Fibroblast of pulmonary artery (primary cell): ENCODE results near the gene APEX1.
"Not testable (repeated sequence)": the region's sequence is repeated elsewhere in the genome, so short reads cannot be mapped to it uniquely, and the experiment has no call there.

Experiments used
- DNase-seq: peaks from one replicate; pipeline ENCODE4 v3.0.0-alpha.2; 2010; ENCODE audit warnings: low read depth
- H3K4me3 ChIP-seq: replicated peaks from 2 replicates; pipeline ENCODE4 v1.5.1; 2011; ENCODE audit warnings: low read depth, mild to moderate bottlenecking, control low read depth, low read length, moderate library complexity
- TF ChIP-seq, protein P1 (sequence below): IDR thresholded peaks from 2 replicates; pipeline ENCODE4 v1.5.1; 2011; ENCODE audit warnings: mild to moderate bottlenecking, control low read depth, low read length, inconsistent platforms; ENCODE audit errors: missing control alignments

APEX1 gene

GRCh38 chr14:20436363-20436755 lies 18.7 kb upstream of the APEX1 start:
- TF ChIP-seq, protein P1, sequence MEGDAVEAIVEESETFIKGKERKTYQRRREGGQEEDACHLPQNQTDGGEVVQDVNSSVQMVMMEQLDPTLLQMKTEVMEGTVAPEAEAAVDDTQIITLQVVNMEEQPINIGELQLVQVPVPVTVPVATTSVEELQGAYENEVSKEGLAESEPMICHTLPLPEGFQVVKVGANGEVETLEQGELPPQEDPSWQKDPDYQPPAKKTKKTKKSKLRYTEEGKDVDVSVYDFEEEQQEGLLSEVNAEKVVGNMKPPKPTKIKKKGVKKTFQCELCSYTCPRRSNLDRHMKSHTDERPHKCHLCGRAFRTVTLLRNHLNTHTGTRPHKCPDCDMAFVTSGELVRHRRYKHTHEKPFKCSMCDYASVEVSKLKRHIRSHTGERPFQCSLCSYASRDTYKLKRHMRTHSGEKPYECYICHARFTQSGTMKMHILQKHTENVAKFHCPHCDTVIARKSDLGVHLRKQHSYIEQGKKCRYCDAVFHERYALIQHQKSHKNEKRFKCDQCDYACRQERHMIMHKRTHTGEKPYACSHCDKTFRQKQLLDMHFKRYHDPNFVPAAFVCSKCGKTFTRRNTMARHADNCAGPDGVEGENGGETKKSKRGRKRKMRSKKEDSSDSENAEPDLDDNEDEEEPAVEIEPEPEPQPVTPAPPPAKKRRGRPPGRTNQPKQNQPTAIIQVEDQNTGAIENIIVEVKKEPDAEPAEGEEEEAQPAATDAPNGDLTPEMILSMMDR = no peak
- DNase-seq = peak; percentile 53
- H3K4me3 ChIP-seq = no peak overlapping the region

GRCh38 chr14:20438664-20439063 lies 16.4 kb upstream of the APEX1 start:
- TF ChIP-seq, protein P1 = no peak
- no peak overlapping the region for H3K4me3 ChIP-seq
- DNase-seq = no peak

DNA sequence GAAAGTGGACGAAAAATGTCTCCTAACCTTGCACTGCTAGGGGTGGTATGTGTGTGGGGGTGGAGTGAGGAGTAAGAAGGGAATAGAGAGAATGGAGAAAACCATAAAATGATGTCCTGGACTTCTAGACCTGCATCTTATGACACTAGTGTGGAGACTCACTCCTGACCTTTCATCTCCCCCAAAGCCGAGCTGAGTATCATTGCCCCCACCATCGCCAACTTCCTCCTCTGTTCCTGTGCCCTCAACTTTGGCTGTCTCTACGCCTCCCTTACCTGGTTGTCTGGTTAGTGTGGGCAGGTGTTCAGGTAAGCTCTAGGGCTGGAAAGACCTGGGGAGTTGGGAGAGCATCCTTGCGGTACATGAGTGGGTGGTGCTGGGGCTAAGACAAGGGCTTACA lies 14.6 kb upstream of the APEX1 start:
- TF ChIP-seq, protein P1 = no peak
- DNase-seq = no peak
- no peak overlapping the region for H3K4me3 ChIP-seq

DNA sequence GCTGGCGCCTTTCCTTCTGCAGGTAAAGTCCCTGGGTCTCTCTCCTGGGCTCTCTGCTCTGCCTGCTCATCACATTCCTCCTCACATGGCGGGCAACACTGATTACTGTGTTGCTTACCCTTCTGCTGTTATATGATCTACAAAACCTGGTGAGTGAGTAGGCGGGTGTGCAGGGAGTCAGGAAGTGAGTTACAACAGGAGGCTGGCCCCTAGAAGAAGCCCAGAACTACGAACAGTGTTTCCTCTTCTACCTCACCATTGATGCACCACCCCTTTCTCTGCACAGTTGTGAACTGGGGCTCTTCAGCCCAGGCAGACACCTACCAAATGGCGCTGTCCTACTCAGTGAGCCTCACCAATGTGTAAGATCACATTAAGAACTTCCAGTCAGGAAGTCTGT lies 14.1 kb upstream of the APEX1 start:
- no peak for DNase-seq
- TF ChIP-seq, protein P1 = no peak
- H3K4me3 ChIP-seq = no peak overlapping the region

- TF ChIP-seq, protein P1 = no peak
- DNase-seq = no peak
- no peak overlapping the region for H3K4me3 ChIP-seq
These were observed 13.6 kb upstream of the APEX1 start for GRCh38 chr14:20441461-20441860.

DNA sequence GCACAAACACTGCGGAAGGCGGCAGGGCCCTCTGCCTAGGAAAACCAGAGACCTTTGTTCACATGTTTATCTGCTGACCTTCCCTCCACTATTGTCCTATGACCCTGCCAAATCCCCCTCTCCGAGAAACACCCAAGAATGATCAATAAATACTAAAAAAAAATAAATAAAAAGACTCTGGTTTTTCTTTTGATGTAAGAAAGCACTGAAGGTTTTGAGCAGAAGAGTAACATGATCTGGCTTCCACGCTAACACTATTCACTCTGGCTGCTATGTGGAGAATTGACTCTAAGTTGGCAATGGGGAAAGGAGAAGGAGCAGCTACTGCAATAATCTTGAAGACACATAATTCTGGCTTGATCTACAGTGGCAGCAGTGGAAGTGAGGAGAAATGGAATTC lies 11.4 kb upstream of the APEX1 start:
- not testable (repeated sequence) for H3K4me3 ChIP-seq

GRCh38 chr14:20446889-20447288 lies 8.1 kb upstream of the APEX1 start:
- TF ChIP-seq, protein P1 = no peak
- DNase-seq = no peak
- no peak overlapping the region for H3K4me3 ChIP-seq

More for the DNA sequence above, 11.4 kb upstream of the APEX1 start:
- DNase-seq = not testable (repeated sequence)

DNA sequence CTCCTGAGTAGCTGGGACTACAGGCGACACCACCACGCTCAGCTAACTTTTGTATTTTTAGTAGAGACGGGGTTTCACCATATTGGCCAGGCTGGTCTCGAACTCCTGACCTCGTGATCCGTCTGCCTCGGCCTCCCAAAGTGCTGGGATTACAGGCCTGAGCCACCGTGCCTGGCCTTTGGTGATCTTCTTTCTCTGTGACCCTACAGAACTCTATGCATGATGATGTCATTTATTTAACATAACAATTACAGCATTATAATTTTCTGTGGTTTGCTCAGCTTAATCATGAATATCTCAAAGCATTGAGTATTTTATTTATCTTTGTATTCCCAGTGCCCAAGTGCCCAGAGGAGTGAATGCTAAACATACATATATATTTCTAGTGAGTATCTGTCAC lies 2.2 kb upstream of the APEX1 start:
- not testable (repeated sequence) for H3K4me3 ChIP-seq, DNase-seq
